SK-N-SH (cell line): ENCODE measurements around the gene THAP7. TPM values are rescaled to one million over a fixed set of nuclear protein-coding genes. Genes with fewer than 3 reads are reported as not detected.

Experiments
- CTCF ChIA-PET: fragments of 300-600, 350-600 bp; formaldehyde crosslinking; extraction: SDS; loops from one replicate; lab custom pipeline; 2021; lab: Yijun Ruan, JAX
- POLR2A ChIA-PET: fragments of 350-600 bp; sonication (Branson Sonifier 250); formaldehyde crosslinking; extraction: SDS; loops from one replicate; lab custom pipeline; 2020; ENCODE audit warnings: antibody characterized with exemption, inconsistent platforms; lab: Yijun Ruan, JAX
- DNase-seq: peaks from one replicate; pipeline ENCODE4 v3.0.0; 2012
- H2AFZ ChIP-seq: fragments of 200-600 bp; sonication (generic); 2 replicates; pipeline ENCODE4 v1.8.1; 2016; ENCODE audit warnings: antibody characterized with exemption, mild to moderate bottlenecking, low read depth
- H3F3A ChIP-seq: fragments of 200-600 bp; sonication (generic); replicated peaks from 2 replicates; pipeline ENCODE3; 2016; ENCODE audit warnings: antibody characterized with exemption, mild to moderate bottlenecking; ENCODE audit not compliant: insufficient read depth
- H3K27ac ChIP-seq, 2 experiments: fragments of 200-500 bp in 1 of 2; fragments of 200-600 bp in 1 of 2; sonication (Bioruptor generic) in 1 of 2; sonication (generic), shearing (Covaris generic) in 1 of 2; 2 replicates each; pipeline versions ENCODE4 v1.5.1 to v1.6.1; 2014 to 2016; ENCODE audit warnings: low read depth in 2 of 2, inconsistent platforms in 1 of 2, low read length in 1 of 2, mild to moderate bottlenecking in 1 of 2, mixed read lengths in 1 of 2
- H3K27me3 ChIP-seq: fragments of 200-600 bp; sonication (generic), shearing (Covaris generic); 2 replicates; pipeline ENCODE4 v1.6.1; 2016; ENCODE audit warnings: mixed run types; ENCODE audit not compliant: insufficient read depth
- H3K36me3 ChIP-seq, 2 experiments: fragments of 200-500 bp in 1 of 2; fragments of 200-600 bp in 1 of 2; sonication (Bioruptor generic) in 1 of 2; sonication (generic) in 1 of 2; replicated peaks in 1 of 2; 2 replicates each; pipeline versions ENCODE3 to v1.5.1; 2014 to 2016; ENCODE audit warnings: low read length in 1 of 2, mild to moderate bottlenecking in 1 of 2; ENCODE audit not compliant: insufficient read depth in 2 of 2, control insufficient read depth in 1 of 2
- H3K4me1 ChIP-seq, 2 experiments: fragments of 200-500 bp in 1 of 2; fragments of 200-600 bp in 1 of 2; sonication (Bioruptor generic) in 1 of 2; sonication (generic), shearing (Covaris generic) in 1 of 2; 2 replicates each; pipeline versions ENCODE4 v1.5.1 to v1.6.1; 2014 to 2016; ENCODE audit warnings: low read depth in 1 of 2, low read length in 1 of 2, mixed run types in 1 of 2; ENCODE audit not compliant: insufficient read depth in 2 of 2, control insufficient read depth in 1 of 2
- H3K4me2 ChIP-seq: fragments of 200-600 bp; sonication (generic), shearing (Covaris generic); 2 replicates; pipeline ENCODE4 v1.6.1; 2017; ENCODE audit warnings: mixed run types
- H3K4me3 ChIP-seq, 2 experiments: fragments of 200-500 bp in 1 of 2; fragments of 200-600 bp in 1 of 2; sonication (Bioruptor generic) in 1 of 2; sonication (generic), shearing (Covaris generic) in 1 of 2; 2 replicates each; pipeline versions ENCODE4 v1.5.1 to v1.8.1; 2014 to 2016; ENCODE audit warnings: low read depth in 2 of 2, inconsistent platforms in 1 of 2, low read length in 1 of 2, mild to moderate bottlenecking in 1 of 2, mixed read lengths in 1 of 2, moderate library complexity in 1 of 2
- H3K79me2 ChIP-seq: fragments of 200-600 bp; sonication (generic); 2 replicates; pipeline ENCODE4 v1.8.1; 2017; ENCODE audit warnings: mild to moderate bottlenecking; ENCODE audit not compliant: insufficient read depth
- H3K9ac ChIP-seq: fragments of 200-600 bp; sonication (generic); 2 replicates; pipeline ENCODE4 v1.6.1; 2017; ENCODE audit warnings: mixed run types
- H3K9me2 ChIP-seq: fragments of 200-600 bp; sonication (generic); 2 replicates; pipeline ENCODE4 v1.6.1; 2017; ENCODE audit warnings: mixed run types
- H3K9me3 ChIP-seq: fragments of 200-600 bp; sonication (generic); 2 replicates; pipeline ENCODE4 v1.6.1; 2017; ENCODE audit warnings: mixed run types, mild to moderate bottlenecking, moderate library complexity
- H4K20me1 ChIP-seq: fragments of 200-600 bp; sonication (generic); 2 replicates; pipeline ENCODE4 v1.6.1; 2017; ENCODE audit warnings: mild to moderate bottlenecking, mixed run types; ENCODE audit not compliant: insufficient read depth
- CHD2 ChIP-seq: fragments of 150-350 bp; IDR thresholded peaks from 2 replicates; pipeline ENCODE4 v1.6.1; 2018; ENCODE audit warnings: low read length; ENCODE audit not compliant: partially characterized antibody
- EZH2phosphoT487 ChIP-seq: fragments of 200-600 bp; sonication (generic); IDR thresholded peaks from 2 replicates; pipeline ENCODE4 v1.6.1; 2017; ENCODE audit warnings: low read depth, mixed run types, mild to moderate bottlenecking, antibody characterized with exemption, moderate library complexity, borderline replicate concordance
- MAX ChIP-seq: IDR thresholded peaks from 2 replicates; pipeline ENCODE4 v1.4.0; 2012; ENCODE audit warnings: low read depth
- MXI1 ChIP-seq: IDR thresholded peaks from 2 replicates; pipeline ENCODE4 v1.6.1; 2012; ENCODE audit warnings: mild to moderate bottlenecking, low read depth, low read length, improper control_type of control experiment
- RAD21 ChIP-seq: IDR thresholded peaks from 2 replicates; pipeline ENCODE4 v1.6.1; 2012; ENCODE audit warnings: mild to moderate bottlenecking, low read length
- REST ChIP-seq: IDR thresholded peaks from 2 replicates; pipeline ENCODE4 v1.6.1; 2012; ENCODE audit warnings: mild to moderate bottlenecking, low read depth, low read length, moderate library complexity
- RXRA ChIP-seq: IDR thresholded peaks from 2 replicates; pipeline ENCODE4 v1.4.0; 2012; ENCODE audit warnings: low read depth, mild to moderate bottlenecking, borderline replicate concordance
- USF1 ChIP-seq: IDR thresholded peaks from 2 replicates; pipeline ENCODE4 v1.4.0; 2012; ENCODE audit warnings: low read depth, borderline replicate concordance
- USF2 ChIP-seq: fragments of 150-350 bp; IDR thresholded peaks from 2 replicates; pipeline ENCODE4 v1.6.1; 2017; ENCODE audit warnings: antibody characterized with exemption, low read length, low read depth, borderline replicate concordance
- YY1 ChIP-seq: IDR thresholded peaks from 2 replicates; pipeline ENCODE4 v1.4.0; 2012; ENCODE audit warnings: low read depth, mild to moderate bottlenecking
- WGBS: methylation state at CpG from one replicate; pipeline ENCODE4 v1.1.6; 2017; ENCODE audit warnings: low lambda C conversion rate; 5-methylcytosine and 5-hydroxymethylcytosine counted together
- polyA plus RNA-seq, 3 experiments: library from polyadenylated mRNA; depleted of rRNA; stranded (reverse); fragments of >200 nt; gene quantifications; 2 replicates each; pipeline ENCODE4 v1.2.3, GENCODE V29; 2012

THAP7 gene
- polyA plus RNA-seq, 1 of the 3 experiments (the other 2 are of a cell fraction), result 32.0 TPM

- TF ChIP-seq USF2, result no peak
- no peak for TF ChIP-seq MAX
- no peak for TF ChIP-seq RXRA
- TF ChIP-seq REST, result no peak
- TF ChIP-seq MXI1, result no peak
- TF ChIP-seq EZH2phosphoT487, result no peak
Measured at GRCh38 chr22:20974336-20974955, 27.5 kb downstream of the THAP7 start (continued).

- H3K4me1 ChIP-seq, result peaks cover 0 to 7% of the 10 kb centered on the region in 2 experiments; a peak in 1 of 4 replicates
- H2AFZ ChIP-seq, result no peak overlapping the region
- 33% methylated on average over 1 of the region's 21 CpGs for WGBS
- CTCF ChIA-PET, result interaction anchor here (0.6 to 7.4 kb wide), 4 partner anchors 8 to 88 kb away, joined by 3 to 44 read pairs (median 4); no protein-coding TSS in a partner anchor
- H3K9me3 ChIP-seq, result no peaks in the 10 kb centered on the region
- H3F3A ChIP-seq, result no peaks in the 10 kb centered on the region
- no peaks in the 10 kb centered on the region for H3K9me2 ChIP-seq
- H3K27me3 ChIP-seq, result no peaks in the 10 kb centered on the region
- TF ChIP-seq RAD21 (no peak), USF1 (no peak), YY1 (no peak), CHD2 (no peak)
- TF ChIP-seq, all 33 proteins: peak for 0
- POLR2A ChIA-PET, result interaction anchor here (1.6 kb wide), 1 partner anchor 9 kb away, joined by 6 read pairs; the partner anchor contains the start of gene LZTR1
- Histone ChIP-seq H3K4me3 (no peak overlapping the region), H3K36me3 (no peaks in the 10 kb centered on the region), H3K27ac (no peak overlapping the region), H3K4me2 (no peak overlapping the region), H3K9ac (no peak overlapping the region), H3K79me2 (no peaks in the 10 kb centered on the region), H4K20me1 (no peaks in the 10 kb centered on the region)
- no peak for DNase-seq
Measured at GRCh38 chr22:20973634-20974286, 28.2 kb downstream of the THAP7 start.
